Activated naive CD4-positive, alpha-beta T cell treated with anti-CD3 and anti-CD28 coated beads for 36 hours (primary cell): ENCODE results near the gene ASB18. TPM values are rescaled to one million over a fixed set of nuclear protein-coding genes. Genes with fewer than 3 reads are reported as not detected.

ENCODE experiments used
- CTCF ChIA-PET: fragments of 350-600 bp; sonication (Branson Sonifier 250); formaldehyde crosslinking; loops from one replicate; lab custom pipeline; 2021; ENCODE audit warnings: antibody characterized with exemption; lab: Charles Lee
- DNase-seq: peaks from one replicate; pipeline ENCODE4 v3.0.0-alpha.2; 2020
- H3K27ac Mint-ChIP-seq: one replicate; pipeline ENCODE4 v1.8.0; 2021; ENCODE audit warnings: mild to moderate bottlenecking, mixed read lengths
- H3K27me3 Mint-ChIP-seq: one replicate; pipeline ENCODE4 v1.8.0; 2021; ENCODE audit warnings: low read depth, mixed read lengths
- H3K36me3 Mint-ChIP-seq: one replicate; pipeline ENCODE4 v1.8.0; 2021; ENCODE audit warnings: low read depth, mixed read lengths
- H3K4me1 Mint-ChIP-seq: one replicate; pipeline ENCODE4 v1.8.0; 2021; ENCODE audit warnings: low read depth, mixed read lengths
- H3K4me3 Mint-ChIP-seq: one replicate; pipeline ENCODE4 v1.8.0; 2021; ENCODE audit warnings: mild to moderate bottlenecking, moderate library complexity, mixed read lengths
- H3K9me3 Mint-ChIP-seq: one replicate; pipeline ENCODE4 v1.8.0; 2021; ENCODE audit warnings: mixed read lengths
- intact Hi-C: fragments of 100-400 bp; cut with micrococcal nuclease; formaldehyde crosslinking; loops from one replicate; pipeline ENCODE4 v1.15.1; 2023
- total RNA-seq, 2 experiments: library from RNA; stranded (reverse); gene quantifications; one replicate each; pipeline ENCODE4 v1.2.3, GENCODE V29; 2021

Gene ASB18
- total RNA-seq, result not detected

GRCh38 chr2:236264256-236264655 lies at the start of gene ASB18:
TSS of gene ASB18 (minus strand) at chr2:236264406. CDS start at chr2:236264345, 61 bp downstream.
- Mint-ChIP-seq H3K27ac (no peak within 1 kb of the TSS), H3K4me3 (no peak within 1 kb of the TSS), H3K27me3 (peaks cover 28% of the 10 kb centered on the region), H3K9me3 (peaks cover 10% of the 10 kb centered on the region), H3K4me1 (no peaks in the 10 kb centered on the region), H3K36me3 (no peaks in the 10 kb centered on the region)
- CTCF ChIA-PET, result no interaction called here
- intact Hi-C loops, result no loop called here
- DNase-seq, result no peak

- no peak for DNase-seq
- intact Hi-C loops, result no loop called here
- CTCF ChIA-PET, result no interaction called here
- Mint-ChIP-seq H3K4me1 (no peaks in the 10 kb centered on the region), H3K4me3 (no peak overlapping the region), H3K27ac (no peak overlapping the region), H3K36me3 (no peaks in the 10 kb centered on the region), H3K27me3 (peaks cover 16% of the 10 kb centered on the region), H3K9me3 (no peaks in the 10 kb centered on the region)
These were observed 47.1 kb upstream of the ASB18 start for GRCh38 chr2:236311286-236311685.

- H3K9me3 Mint-ChIP-seq, result no peaks in the 10 kb centered on the region
- H3K36me3 Mint-ChIP-seq, result no peaks in the 10 kb centered on the region
- intact Hi-C loops, result no loop called here
- H3K4me1 Mint-ChIP-seq, result no peaks in the 10 kb centered on the region
- H3K4me3 Mint-ChIP-seq, result no peak overlapping the region
- no peak overlapping the region for H3K27ac Mint-ChIP-seq
- CTCF ChIA-PET, result no interaction called here
- peaks cover 14% of the 10 kb centered on the region for H3K27me3 Mint-ChIP-seq
- DNase-seq, result no peak
These were observed 45.4 kb upstream of the ASB18 start for GRCh38 chr2:236309669-236310029.

GRCh38 chr2:236308855-236309668 lies 44.9 kb upstream of the ASB18 start:
- Mint-ChIP-seq H3K27me3 (peaks cover 11% of the 10 kb centered on the region), H3K9me3 (no peaks in the 10 kb centered on the region), H3K36me3 (no peaks in the 10 kb centered on the region), H3K4me3 (no peak overlapping the region), H3K4me1 (no peaks in the 10 kb centered on the region), H3K27ac (no peak overlapping the region)
- intact Hi-C loops, result no loop called here
- CTCF ChIA-PET, result no interaction called here
- no peak for DNase-seq

GRCh38 chr2:236307641-236308040 lies 43.4 kb upstream of the ASB18 start:
- peaks cover 8% of the 10 kb centered on the region for H3K27me3 Mint-ChIP-seq
- H3K4me1 Mint-ChIP-seq, result no peaks in the 10 kb centered on the region
- intact Hi-C loops, result no loop called here
- H3K36me3 Mint-ChIP-seq, result no peaks in the 10 kb centered on the region
- CTCF ChIA-PET, result no interaction called here
- no peaks in the 10 kb centered on the region for H3K9me3 Mint-ChIP-seq
- no peak overlapping the region for H3K27ac Mint-ChIP-seq
- DNase-seq, result no peak
- H3K4me3 Mint-ChIP-seq, result no peak overlapping the region

- H3K36me3 Mint-ChIP-seq, result no peaks in the 10 kb centered on the region
- no peak overlapping the region for H3K4me3 Mint-ChIP-seq
- intact Hi-C loops, result no loop called here
- peaks cover 13% of the 10 kb centered on the region for H3K27me3 Mint-ChIP-seq
- DNase-seq, result no peak
- CTCF ChIA-PET, result no interaction called here
- no peaks in the 10 kb centered on the region for H3K9me3 Mint-ChIP-seq
- H3K27ac Mint-ChIP-seq, result no peak overlapping the region
- H3K4me1 Mint-ChIP-seq, result no peaks in the 10 kb centered on the region
These were observed 42.8 kb upstream of the ASB18 start for GRCh38 chr2:236306825-236307540.

GRCh38 chr2:236305964-236306605 lies 41.9 kb upstream of the ASB18 start:
- H3K36me3 Mint-ChIP-seq, result no peaks in the 10 kb centered on the region
- no peaks in the 10 kb centered on the region for H3K9me3 Mint-ChIP-seq
- intact Hi-C loops, result no loop called here
- no peak overlapping the region for H3K27ac Mint-ChIP-seq
- H3K27me3 Mint-ChIP-seq, result peaks cover 11% of the 10 kb centered on the region
- no peaks in the 10 kb centered on the region for H3K4me1 Mint-ChIP-seq
- CTCF ChIA-PET, result no interaction called here
- H3K4me3 Mint-ChIP-seq, result no peak overlapping the region
- no peak for DNase-seq

- intact Hi-C loops, result no loop called here
- no peaks in the 10 kb centered on the region for H3K4me1 Mint-ChIP-seq
- no peak overlapping the region for H3K27ac Mint-ChIP-seq
- H3K36me3 Mint-ChIP-seq, result no peaks in the 10 kb centered on the region
- H3K9me3 Mint-ChIP-seq, result no peaks in the 10 kb centered on the region
- CTCF ChIA-PET, result no interaction called here
- DNase-seq, result no peak
- no peak overlapping the region for H3K4me3 Mint-ChIP-seq
- H3K27me3 Mint-ChIP-seq, result peaks cover 11% of the 10 kb centered on the region
These were observed 41.3 kb upstream of the ASB18 start for GRCh38 chr2:236305531-236305930.

- CTCF ChIA-PET, result no interaction called here
- DNase-seq, result no peak
- peaks cover 7% of the 10 kb centered on the region for H3K27me3 Mint-ChIP-seq
- H3K9me3 Mint-ChIP-seq, result no peaks in the 10 kb centered on the region
- no peak overlapping the region for H3K27ac Mint-ChIP-seq
- H3K36me3 Mint-ChIP-seq, result no peaks in the 10 kb centered on the region
- H3K4me1 Mint-ChIP-seq, result no peaks in the 10 kb centered on the region
- H3K4me3 Mint-ChIP-seq, result no peak overlapping the region
- intact Hi-C loops, result no loop called here
These were observed 39.7 kb upstream of the ASB18 start for GRCh38 chr2:236303935-236304334.

GRCh38 chr2:236302555-236302954 lies 38.3 kb upstream of the ASB18 start:
- CTCF ChIA-PET, result no interaction called here
- no peaks in the 10 kb centered on the region for H3K9me3 Mint-ChIP-seq
- intact Hi-C loops, result no loop called here
- no peak for DNase-seq
- H3K36me3 Mint-ChIP-seq, result no peaks in the 10 kb centered on the region
- H3K4me1 Mint-ChIP-seq, result no peaks in the 10 kb centered on the region
- H3K4me3 Mint-ChIP-seq, result no peak overlapping the region
- H3K27ac Mint-ChIP-seq, result no peak overlapping the region
- peaks cover 5% of the 10 kb centered on the region for H3K27me3 Mint-ChIP-seq

- H3K36me3 Mint-ChIP-seq, result no peaks in the 10 kb centered on the region
- intact Hi-C loops, result no loop called here
- no peaks in the 10 kb centered on the region for H3K9me3 Mint-ChIP-seq
- no peak overlapping the region for H3K4me3 Mint-ChIP-seq
- H3K27ac Mint-ChIP-seq, result no peak overlapping the region
- CTCF ChIA-PET, result no interaction called here
- H3K4me1 Mint-ChIP-seq, result no peaks in the 10 kb centered on the region
- peaks cover 13% of the 10 kb centered on the region for H3K27me3 Mint-ChIP-seq
- DNase-seq, result no peak
These were observed 34.8 kb upstream of the ASB18 start for GRCh38 chr2:236298924-236299475.

- no peak for DNase-seq
- CTCF ChIA-PET, result no interaction called here
- intact Hi-C loops, result no loop called here
- Mint-ChIP-seq H3K4me1 (no peaks in the 10 kb centered on the region), H3K27ac (no peak overlapping the region), H3K27me3 (peaks cover 11% of the 10 kb centered on the region), H3K9me3 (no peaks in the 10 kb centered on the region), H3K4me3 (no peak overlapping the region), H3K36me3 (no peaks in the 10 kb centered on the region)
These were observed 31.3 kb upstream of the ASB18 start for GRCh38 chr2:236295481-236295880.
